ENCODE measurements around the gene ERGIC1. TPM values are rescaled to one million over a fixed set of nuclear protein-coding genes. Genes with fewer than 3 reads are reported as not detected.

ERGIC1 gene
- total and polyA plus RNA-seq, 2 experiments from 2014 or later: 25.2 to 92.2 TPM

DNA sequence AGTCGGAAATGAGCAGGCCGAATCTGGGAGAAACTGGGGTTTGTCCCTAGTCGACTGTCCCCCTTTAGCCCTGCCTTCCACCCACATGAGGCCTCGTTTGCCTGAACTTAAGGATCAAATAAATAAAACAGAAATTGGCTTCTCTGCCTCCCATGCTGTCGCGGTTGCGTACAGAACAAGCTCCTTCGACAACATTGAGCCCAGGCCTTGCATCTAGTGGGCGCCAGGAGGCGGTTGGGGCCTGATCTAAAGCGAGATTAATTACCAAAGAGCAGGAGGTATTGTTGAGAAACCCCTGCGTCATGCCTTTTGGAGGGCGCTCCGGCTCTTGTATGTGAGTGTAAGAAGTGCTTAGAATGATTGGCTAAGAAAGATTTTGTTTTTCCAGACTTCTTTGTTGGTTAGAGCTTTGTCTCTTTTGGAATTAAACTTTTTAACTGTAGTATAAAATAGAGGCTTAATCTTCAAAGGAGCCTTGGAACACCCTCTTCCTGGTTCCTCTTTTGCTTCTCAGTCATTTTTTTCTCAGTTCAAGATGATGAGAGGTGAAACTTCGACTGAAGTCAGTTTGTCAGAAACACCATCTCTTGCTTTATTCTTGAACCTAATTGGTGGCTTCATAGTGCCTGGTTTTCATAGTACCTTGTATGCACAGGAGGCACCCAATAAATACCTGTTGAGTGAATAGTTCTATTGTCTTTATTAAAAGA is 150.3 kb downstream of the ERGIC1 start:
- Histone ChIP-seq H3K9me2 (ENCODE audit: insufficient read depth) (no peaks in the 10 kb centered on the region; the same call in 1 of the 2 replicates), H3K27ac (ENCODE audit: low read depth) (peak overlapping the region; percentile 68; the same call in 1 of the 2 replicates), H4K20me1 (replicated peaks; ENCODE audit: insufficient read depth) (peaks cover 7% of the 10 kb centered on the region), H3K4me2 (peak overlapping the region; percentile 75), H3K4me3 (peak overlapping the region; percentile 72), H3F3A (replicated peaks; ENCODE audit: low read depth) (no peaks in the 10 kb centered on the region), H3K36me3 (ENCODE audit: insufficient read depth) (peaks cover 7% of the 10 kb centered on the region; the same call in 1 of the 2 replicates), H3K79me2 (replicated peaks; ENCODE audit: insufficient read depth) (peaks cover 37% of the 10 kb centered on the region), H3K27me3 (ENCODE audit: insufficient read depth) (no peaks in the 10 kb centered on the region), H2AFZ (peak overlapping the region; percentile 75; the same call in 1 of the 2 replicates), H3K4me1 (ENCODE audit: insufficient read depth) (0 out of 2 replicates have a peak, but pooled peaks cover 8% of the 10 kb centered on the region)
- peaks cover 4% of the 10 kb centered on the region for H3K27me3 Mint-ChIP-seq (ENCODE audit: insufficient read depth, low read depth, poor library complexity)
- TF ChIP-seq, protein P1, sequence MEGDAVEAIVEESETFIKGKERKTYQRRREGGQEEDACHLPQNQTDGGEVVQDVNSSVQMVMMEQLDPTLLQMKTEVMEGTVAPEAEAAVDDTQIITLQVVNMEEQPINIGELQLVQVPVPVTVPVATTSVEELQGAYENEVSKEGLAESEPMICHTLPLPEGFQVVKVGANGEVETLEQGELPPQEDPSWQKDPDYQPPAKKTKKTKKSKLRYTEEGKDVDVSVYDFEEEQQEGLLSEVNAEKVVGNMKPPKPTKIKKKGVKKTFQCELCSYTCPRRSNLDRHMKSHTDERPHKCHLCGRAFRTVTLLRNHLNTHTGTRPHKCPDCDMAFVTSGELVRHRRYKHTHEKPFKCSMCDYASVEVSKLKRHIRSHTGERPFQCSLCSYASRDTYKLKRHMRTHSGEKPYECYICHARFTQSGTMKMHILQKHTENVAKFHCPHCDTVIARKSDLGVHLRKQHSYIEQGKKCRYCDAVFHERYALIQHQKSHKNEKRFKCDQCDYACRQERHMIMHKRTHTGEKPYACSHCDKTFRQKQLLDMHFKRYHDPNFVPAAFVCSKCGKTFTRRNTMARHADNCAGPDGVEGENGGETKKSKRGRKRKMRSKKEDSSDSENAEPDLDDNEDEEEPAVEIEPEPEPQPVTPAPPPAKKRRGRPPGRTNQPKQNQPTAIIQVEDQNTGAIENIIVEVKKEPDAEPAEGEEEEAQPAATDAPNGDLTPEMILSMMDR (conservative IDR thresholded peaks at IDR 0.05; ENCODE audit: low read depth in 2 of 2): peak; percentile 52 to 63
- TF ChIP-seq ZNF331 (CRISPR knock-in tag; IDR thresholded peaks at IDR 0.05; ENCODE audit: low read depth): no peak
- no peak for TF ChIP-seq NANOG (IDR thresholded peaks at IDR 0.05; ENCODE audit: borderline replicate concordance)
- peak overlapping the region; percentile 100 for H3K4me3 Mint-ChIP-seq
- DNase-seq (ENCODE audit: low spot score) (peak; percentile 93), ATAC-seq (peak; percentile 87)
- H3K4me1 Mint-ChIP-seq: peaks cover 5% of the 10 kb centered on the region
- peak overlapping the region; percentile 99 for H3K27ac Mint-ChIP-seq
- H3K36me3 Mint-ChIP-seq (ENCODE audit: low read depth): peaks cover 18% of the 10 kb centered on the region; the same call in 2 of the 3 replicates
- no peaks in the 10 kb centered on the region for H3K9me3 Mint-ChIP-seq

DNA sequence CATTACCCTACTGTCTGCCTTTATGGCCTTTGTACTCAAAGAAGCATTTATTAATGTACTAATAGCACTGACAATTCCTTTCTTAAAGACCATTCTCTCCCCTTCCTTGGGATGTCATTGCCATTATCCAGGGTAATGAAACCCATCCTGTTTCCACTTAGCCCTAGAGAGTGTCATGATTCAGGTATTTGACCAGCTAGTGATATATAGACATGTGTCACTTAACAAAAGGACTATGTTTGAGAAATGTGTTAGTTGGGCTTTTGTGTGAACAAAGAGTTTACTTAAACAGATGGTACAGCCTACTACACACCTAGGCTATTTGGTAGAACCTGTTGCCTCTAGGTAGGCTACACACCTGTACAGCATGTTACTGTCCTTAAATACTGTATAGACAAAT is 151.5 kb downstream of the ERGIC1 start:
- Histone ChIP-seq H2AFZ (no peak overlapping the region), H3K9me2 (ENCODE audit: insufficient read depth) (no peaks in the 10 kb centered on the region; the same call in 1 of the 2 replicates), H3K36me3 (ENCODE audit: insufficient read depth) (peaks cover 7% of the 10 kb centered on the region; the same call in 1 of the 2 replicates), H3K27me3 (ENCODE audit: insufficient read depth) (no peaks in the 10 kb centered on the region), H3K27ac (ENCODE audit: low read depth) (no peak overlapping the region), H3K4me3 (no peak overlapping the region), H4K20me1 (replicated peaks; ENCODE audit: insufficient read depth) (peaks cover 7% of the 10 kb centered on the region), H3F3A (replicated peaks; ENCODE audit: low read depth) (no peaks in the 10 kb centered on the region), H3K4me1 (ENCODE audit: insufficient read depth) (0 out of 2 replicates have a peak, but pooled peaks cover 8% of the 10 kb centered on the region), H3K4me2 (no peak overlapping the region), H3K79me2 (replicated peaks; ENCODE audit: insufficient read depth) (peaks cover 46% of the 10 kb centered on the region)
- Mint-ChIP-seq H3K27me3 (ENCODE audit: insufficient read depth, low read depth, poor library complexity) (peaks cover 4% of the 10 kb centered on the region), H3K9me3 (no peaks in the 10 kb centered on the region), H3K4me3 (peak overlapping the region; percentile 42), H3K4me1 (peaks cover 5% of the 10 kb centered on the region), H3K27ac (no peak overlapping the region), H3K36me3 (ENCODE audit: low read depth) (peaks cover 19% of the 10 kb centered on the region; the same call in 2 of the 3 replicates)
- ATAC-seq (no peak), DNase-seq (ENCODE audit: low spot score) (no peak)
- TF ChIP-seq EZH2 (IDR thresholded peaks at IDR 0.05; ENCODE audit: low read depth, unreplicated experiment) (no peak), NANOG (IDR thresholded peaks at IDR 0.05; ENCODE audit: borderline replicate concordance) (no peak), JUNB (IDR thresholded peaks at IDR 0.05; ENCODE audit: unreplicated experiment) (no peak), STAT1 (IDR thresholded peaks at IDR 0.05; ENCODE audit: unreplicated experiment) (no peak), ZNF331 (CRISPR knock-in tag; IDR thresholded peaks at IDR 0.05; ENCODE audit: low read depth) (no peak), POLR2AphosphoS5 (IDR thresholded peaks at IDR 0.05; ENCODE audit: low read depth) (no peak), CREB1 (CRISPR knock-in tag; IDR thresholded peaks at IDR 0.05; ENCODE audit: low read depth) (no peak), EZH2phosphoT487 (IDR thresholded peaks at IDR 0.05; ENCODE audit: unreplicated experiment) (no peak)
- TF ChIP-seq, protein P2, sequence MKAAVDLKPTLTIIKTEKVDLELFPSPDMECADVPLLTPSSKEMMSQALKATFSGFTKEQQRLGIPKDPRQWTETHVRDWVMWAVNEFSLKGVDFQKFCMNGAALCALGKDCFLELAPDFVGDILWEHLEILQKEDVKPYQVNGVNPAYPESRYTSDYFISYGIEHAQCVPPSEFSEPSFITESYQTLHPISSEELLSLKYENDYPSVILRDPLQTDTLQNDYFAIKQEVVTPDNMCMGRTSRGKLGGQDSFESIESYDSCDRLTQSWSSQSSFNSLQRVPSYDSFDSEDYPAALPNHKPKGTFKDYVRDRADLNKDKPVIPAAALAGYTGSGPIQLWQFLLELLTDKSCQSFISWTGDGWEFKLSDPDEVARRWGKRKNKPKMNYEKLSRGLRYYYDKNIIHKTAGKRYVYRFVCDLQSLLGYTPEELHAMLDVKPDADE (IDR thresholded peaks at IDR 0.05): no peak
- TF ChIP-seq, protein P3, sequence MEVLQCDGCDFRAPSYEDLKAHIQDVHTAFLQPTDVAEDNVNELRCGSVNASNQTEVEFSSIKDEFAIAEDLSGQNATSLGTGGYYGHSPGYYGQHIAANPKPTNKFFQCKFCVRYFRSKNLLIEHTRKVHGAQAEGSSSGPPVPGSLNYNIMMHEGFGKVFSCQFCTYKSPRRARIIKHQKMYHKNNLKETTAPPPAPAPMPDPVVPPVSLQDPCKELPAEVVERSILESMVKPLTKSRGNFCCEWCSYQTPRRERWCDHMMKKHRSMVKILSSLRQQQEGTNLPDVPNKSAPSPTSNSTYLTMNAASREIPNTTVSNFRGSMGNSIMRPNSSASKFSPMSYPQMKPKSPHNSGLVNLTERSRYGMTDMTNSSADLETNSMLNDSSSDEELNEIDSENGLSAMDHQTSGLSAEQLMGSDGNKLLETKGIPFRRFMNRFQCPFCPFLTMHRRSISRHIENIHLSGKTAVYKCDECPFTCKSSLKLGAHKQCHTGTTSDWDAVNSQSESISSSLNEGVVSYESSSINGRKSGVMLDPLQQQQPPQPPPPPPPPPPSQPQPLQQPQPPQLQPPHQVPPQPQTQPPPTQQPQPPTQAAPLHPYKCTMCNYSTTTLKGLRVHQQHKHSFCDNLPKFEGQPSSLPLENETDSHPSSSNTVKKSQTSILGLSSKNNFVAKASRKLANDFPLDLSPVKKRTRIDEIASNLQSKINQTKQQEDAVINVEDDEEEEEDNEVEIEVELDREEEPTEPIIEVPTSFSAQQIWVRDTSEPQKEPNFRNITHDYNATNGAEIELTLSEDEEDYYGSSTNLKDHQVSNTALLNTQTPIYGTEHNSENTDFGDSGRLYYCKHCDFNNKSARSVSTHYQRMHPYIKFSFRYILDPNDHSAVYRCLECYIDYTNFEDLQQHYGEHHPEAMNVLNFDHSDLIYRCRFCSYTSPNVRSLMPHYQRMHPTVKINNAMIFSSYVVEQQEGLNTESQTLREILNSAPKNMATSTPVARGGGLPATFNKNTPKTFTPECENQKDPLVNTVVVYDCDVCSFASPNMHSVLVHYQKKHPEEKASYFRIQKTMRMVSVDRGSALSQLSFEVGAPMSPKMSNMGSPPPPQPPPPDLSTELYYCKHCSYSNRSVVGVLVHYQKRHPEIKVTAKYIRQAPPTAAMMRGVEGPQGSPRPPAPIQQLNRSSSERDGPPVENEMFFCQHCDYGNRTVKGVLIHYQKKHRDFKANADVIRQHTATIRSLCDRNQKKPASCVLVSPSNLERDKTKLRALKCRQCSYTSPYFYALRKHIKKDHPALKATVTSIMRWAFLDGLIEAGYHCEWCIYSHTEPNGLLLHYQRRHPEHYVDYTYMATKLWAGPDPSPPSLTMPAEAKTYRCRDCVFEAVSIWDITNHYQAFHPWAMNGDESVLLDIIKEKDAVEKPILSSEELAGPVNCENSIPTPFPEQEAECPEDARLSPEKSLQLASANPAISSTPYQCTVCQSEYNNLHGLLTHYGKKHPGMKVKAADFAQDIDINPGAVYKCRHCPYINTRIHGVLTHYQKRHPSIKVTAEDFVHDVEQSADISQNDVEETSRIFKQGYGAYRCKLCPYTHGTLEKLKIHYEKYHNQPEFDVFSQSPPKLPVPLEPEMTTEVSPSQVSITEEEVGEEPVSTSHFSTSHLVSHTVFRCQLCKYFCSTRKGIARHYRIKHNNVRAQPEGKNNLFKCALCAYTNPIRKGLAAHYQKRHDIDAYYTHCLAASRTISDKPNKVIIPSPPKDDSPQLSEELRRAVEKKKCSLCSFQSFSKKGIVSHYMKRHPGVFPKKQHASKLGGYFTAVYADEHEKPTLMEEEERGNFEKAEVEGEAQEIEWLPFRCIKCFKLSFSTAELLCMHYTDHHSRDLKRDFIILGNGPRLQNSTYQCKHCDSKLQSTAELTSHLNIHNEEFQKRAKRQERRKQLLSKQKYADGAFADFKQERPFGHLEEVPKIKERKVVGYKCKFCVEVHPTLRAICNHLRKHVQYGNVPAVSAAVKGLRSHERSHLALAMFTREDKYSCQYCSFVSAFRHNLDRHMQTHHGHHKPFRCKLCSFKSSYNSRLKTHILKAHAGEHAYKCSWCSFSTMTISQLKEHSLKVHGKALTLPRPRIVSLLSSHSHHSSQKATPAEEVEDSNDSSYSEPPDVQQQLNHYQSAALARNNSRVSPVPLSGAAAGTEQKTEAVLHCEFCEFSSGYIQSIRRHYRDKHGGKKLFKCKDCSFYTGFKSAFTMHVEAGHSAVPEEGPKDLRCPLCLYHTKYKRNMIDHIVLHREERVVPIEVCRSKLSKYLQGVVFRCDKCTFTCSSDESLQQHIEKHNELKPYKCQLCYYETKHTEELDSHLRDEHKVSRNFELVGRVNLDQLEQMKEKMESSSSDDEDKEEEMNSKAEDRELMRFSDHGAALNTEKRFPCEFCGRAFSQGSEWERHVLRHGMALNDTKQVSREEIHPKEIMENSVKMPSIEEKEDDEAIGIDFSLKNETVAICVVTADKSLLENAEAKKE (CRISPR knock-in tag; IDR thresholded peaks at IDR 0.05): no peak
